Left ventricle myocardium superior (tissue), 1 donor: ENCODE results near the gene DNAL1. TPM values are rescaled to one million over a fixed set of nuclear protein-coding genes. Genes with fewer than 3 reads are reported as not detected.
A peak's percentile ranks its signal among the peaks of the same experiment; 100 is the strongest.

Experiments
- ATAC-seq: fragments of 200-7000 bp; cut with Tn5 transposase; one replicate; pipeline ENCODE4 v1.9.1; 2020; ENCODE audit warnings: mild to moderate bottlenecking, moderate library complexity
- DNase-seq: peaks from one replicate; pipeline ENCODE4 v3.0.0-alpha.2; 2020
- intact Hi-C: fragments of 100-400 bp; cut with micrococcal nuclease; formaldehyde crosslinking; loops from one replicate; pipeline ENCODE4 v1.11.0; 2022
- long read RNA-seq: library from polyadenylated mRNA; unstranded; transcript quantifications from one replicate; pipeline ENCODE4 v2.0.0, GENCODE V29; 2021
- total RNA-seq: library from RNA; stranded (reverse); fragmentation: NEBNext Ultra II Directional; extraction: Animal tissue kit (Norgen Biotek cat#: 25700); gene quantifications from one replicate; pipeline ENCODE4 v1.2.1, GENCODE V29; 2021
- donor health status: DM: no; HTN: yes; CAD: no; lungs with severe emphysema.

Gene DNAL1, protein sequence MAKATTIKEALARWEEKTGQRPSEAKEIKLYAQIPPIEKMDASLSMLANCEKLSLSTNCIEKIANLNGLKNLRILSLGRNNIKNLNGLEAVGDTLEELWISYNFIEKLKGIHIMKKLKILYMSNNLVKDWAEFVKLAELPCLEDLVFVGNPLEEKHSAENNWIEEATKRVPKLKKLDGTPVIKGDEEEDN
- total RNA-seq: 12.0 TPM
- long read RNA-seq, full-length matches to known transcripts: 3 of 4 reads
- long read RNA-seq, partial matches to known transcripts: 0 of 4 reads
- long read RNA-seq, other reads (novel, unspliced or antisense): 1 of 4 reads

DNA sequence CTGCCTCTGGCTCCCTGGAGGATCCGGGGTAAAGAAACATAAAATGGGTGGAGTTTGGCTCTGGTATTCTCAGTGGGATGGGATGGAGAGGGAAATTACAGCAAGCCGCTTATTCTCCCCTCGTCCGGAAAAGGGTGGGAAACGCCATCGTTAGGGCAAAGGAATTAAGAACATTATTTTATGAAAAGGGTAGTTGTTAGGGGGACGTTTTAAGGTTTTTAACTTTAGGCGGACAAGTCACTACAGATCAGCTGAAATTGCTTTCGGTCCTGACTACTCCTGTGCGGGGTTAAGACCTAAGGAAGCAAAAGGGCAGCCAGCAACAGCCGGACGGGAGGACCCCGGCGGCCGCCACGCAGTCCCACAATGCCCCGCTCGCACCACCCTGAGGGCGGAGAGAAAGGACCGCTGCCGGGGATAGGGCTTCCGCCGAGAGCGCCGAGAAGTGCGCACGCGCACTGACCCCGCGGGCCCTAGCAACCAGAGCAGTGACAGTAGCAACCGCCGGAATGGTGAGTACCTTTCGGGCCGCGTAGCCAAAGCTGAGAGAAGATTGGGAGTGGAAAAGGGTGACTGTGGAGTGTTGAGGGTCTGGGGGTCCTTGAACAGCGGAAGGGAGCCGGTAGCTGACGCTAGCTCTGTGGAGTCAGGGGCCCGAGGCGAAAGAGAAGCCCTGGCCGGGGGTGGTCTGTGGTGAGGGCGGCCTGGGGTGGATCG, at the start of gene DNAL1:
Gene DNAL1, plus strand, starts transcription at position 456 of the 717 bp plus-strand sequence. Its CDS starts 54 bp downstream, at position 510.
- intact Hi-C loops: no loop called here
- DNase-seq (peak; percentile 97), ATAC-seq (peak; percentile 100)

DNA sequence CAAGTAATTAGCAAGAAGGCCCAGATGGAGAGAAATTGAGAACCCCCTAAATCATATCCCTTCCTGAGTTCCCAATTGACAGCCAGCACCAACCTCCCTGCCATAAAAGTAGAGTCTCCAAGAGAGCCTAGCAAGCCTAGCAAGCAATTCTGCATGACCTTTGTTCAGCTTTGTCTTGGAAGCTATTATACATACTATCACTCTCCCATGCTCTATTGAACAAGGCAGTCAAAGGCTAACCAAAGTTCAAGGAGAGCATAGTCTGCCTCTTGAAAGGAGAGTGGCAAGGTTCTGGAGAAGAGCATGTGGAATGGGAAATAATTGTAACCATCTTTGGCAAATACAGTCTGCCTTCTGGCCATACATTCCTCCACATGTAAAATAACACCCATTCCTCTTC, 45.3 kb upstream of the DNAL1 start:
- ATAC-seq: no peak

DNA sequence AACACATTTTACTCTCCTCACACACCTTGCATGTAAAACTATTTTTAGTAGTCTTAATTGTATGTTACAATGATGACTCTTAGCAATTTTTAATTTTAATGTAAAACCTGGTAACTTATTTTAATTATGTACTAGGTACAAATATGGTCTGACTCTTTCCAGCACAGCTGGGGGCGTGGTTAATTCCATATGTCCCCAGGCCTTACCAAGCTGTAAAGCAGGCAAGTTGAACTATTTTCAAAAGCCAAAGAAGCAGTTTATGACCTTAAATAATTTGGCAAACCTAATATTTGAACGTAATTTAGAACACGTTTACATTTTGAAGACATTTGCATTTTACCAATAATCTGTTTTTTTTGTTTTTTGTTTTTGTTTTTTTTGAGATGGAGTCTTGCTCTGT, 41.8 kb upstream of the DNAL1 start:
- DNase-seq: no peak
- ATAC-seq: no peak
- intact Hi-C loops: no loop called here

More for the DNA sequence above, 45.3 kb upstream of the DNAL1 start:
- intact Hi-C loops: no loop called here
- no peak for DNase-seq

DNA sequence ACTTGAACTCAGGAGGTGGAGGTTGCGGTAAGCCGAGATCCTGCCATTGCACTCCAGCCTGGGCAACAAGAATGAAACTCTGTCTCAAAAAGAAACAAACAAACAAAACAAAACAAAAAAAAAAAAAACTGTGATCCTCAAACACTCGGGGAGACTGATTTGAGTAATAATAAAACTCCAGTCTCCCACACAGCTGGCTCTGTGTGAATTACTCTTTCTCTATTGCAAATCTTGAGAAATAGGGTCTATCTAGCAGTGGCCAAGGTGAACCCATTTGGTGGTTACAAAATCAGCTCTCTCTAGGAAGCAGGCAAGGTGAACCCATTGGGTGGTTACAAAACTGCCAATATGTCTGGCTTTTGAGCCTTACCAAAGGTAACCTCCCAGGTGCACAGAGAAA, 38.5 kb upstream of the DNAL1 start:
- intact Hi-C loops: no loop called here
- ATAC-seq: no peak
- no peak for DNase-seq

DNA sequence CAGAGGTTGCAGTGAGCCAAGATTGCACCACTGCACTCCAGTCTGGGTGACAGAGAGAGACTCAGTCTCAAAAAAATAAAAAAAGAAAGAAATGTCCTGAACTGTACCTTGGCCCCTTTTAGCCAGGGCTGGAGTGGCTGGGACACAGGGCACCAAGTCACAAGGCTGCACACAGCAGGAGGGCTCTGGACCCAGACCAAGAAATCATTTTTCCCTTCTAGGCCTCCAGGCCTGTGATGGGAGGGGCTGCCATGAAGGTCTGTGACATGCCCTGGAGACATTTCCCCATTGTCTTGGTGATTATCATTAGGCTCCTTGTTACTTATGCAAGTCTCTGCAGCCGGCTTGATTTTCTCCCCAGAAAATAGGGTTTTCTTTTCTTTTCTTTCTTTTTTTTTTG, 37.5 kb upstream of the DNAL1 start:
- ATAC-seq (no peak), DNase-seq (no peak)
- intact Hi-C loops: no loop called here

DNA sequence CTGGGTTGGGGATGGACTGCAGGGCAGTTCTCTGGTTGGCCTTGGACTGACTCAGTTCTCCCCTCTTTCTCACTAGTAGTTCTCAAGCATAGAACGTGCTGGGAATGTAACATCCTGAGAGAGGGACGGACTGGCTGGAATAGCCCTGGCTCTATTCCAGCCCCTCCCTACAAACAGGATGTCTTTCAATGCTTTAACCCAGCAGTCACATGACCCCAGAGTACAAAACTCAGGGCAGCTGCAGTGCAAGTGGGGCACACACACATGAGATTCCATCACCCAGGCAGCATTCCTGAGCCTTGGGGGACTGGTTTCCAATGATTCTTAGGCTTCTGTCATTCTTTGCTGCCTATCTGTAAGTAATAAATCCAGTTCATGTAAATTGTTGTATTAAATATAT, 34.1 kb upstream of the DNAL1 start:
- DNase-seq (no peak), ATAC-seq (no peak)
- intact Hi-C loops: no loop called here

DNA sequence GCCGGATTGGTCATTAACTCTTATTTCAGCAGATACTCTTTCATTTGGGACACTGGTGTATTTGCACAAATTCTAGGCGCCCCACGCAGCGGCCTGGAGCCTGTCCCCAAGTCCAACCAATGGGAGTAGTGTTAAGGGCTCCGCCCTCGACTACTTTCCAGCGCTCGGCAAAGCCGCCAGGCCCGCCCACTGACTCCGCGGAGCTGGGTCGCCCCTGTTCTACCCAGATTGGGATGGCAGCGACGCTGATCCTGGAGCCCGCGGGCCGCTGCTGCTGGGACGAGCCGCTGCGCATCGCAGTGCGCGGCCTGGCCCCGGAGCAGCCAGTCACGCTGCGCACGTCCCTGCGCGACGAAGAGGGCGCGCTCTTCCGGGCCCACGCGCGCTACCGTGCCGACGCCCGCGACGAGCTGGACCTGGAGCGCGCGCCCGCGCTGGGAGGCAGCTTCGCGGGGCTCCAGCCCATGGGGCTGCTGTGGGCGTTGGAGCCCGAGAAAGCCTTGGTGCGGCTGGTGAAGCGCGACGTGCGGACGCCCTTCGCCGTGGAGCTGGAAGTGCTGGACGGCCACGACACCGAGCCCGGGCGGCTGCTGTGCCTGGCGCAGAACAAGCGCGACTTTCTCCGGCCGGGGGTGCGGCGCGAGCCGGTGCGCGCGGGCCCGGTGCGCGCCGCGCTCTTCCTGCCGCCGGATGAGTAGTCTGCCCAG, 32.3 kb upstream of the DNAL1 start, which contains the start of gene ACOT6:
Gene ACOT6, plus strand, starts transcription at position 179 of the 707 bp plus-strand sequence. Its CDS starts 55 bp downstream, at position 234.
- DNase-seq (peak; percentile 84), ATAC-seq (peak; percentile 95)
- intact Hi-C loops: no loop called here

DNA sequence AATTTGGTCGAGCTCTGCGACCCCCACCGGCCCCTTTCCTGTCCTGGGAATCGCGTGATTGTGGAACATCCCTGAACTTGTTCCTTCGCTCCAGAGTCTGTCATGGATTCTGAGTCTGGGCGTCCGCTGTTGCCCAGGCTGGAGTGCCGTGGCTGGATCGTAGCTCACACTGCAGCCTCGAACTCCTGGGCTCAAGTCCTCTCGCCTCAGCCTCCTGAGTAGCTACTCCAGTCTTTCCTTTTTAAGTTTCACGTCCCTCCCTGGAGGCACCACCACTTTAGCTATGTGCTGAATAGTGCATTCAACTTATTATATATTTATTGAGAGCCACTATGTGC, 31.8 kb upstream of the DNAL1 start:
- ATAC-seq: peak; percentile 39

DNA sequence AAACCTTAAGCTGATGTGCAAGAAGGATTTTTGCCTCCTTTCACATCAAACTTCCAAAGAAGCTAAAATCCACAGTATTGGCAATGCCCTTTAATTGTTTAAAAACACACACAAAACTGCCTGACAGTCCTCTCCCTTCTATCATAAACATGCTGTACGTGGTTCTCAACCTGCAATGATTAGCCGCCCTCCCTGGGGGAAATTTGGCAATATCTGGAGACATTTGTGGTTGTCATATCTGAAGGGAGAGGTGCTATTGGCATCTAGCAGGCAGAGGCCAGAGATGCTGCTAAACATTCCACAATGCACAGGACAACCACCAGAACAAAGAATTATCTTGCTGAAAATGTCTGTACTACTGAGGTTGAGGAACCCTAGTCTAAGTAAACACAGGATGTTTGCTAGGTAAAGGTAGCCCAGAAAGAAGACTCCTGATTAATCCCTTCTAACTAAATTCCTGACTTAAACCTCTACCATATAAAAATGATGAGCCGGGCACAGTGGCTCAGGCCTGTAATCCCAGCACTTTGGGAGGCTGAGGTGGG, 31.3 kb upstream of the DNAL1 start:
- intact Hi-C loops: no loop called here
- ATAC-seq: no peak

More for the DNA sequence above, 31.8 kb upstream of the DNAL1 start:
- no peak for DNase-seq
- intact Hi-C loops: no loop called here

DNA sequence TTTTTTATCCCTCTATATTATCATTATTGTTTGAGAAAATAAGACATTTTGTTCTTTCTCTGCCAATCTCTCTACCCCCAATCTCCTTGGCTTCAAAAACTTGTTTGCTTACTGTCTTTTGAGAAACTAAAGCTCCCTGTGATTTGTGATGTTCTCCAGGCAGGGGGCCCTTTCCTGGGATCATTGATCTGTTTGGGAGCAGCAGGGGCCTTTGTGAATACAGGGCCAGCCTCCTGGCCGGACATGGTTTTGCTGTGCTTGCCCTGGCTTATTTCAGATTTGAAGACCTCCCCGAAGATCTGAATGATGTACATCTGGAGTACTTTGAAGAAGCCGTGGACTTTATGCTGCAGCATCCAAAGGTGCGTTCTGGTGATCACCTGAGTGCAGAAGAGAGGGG, 28.0 kb upstream of the DNAL1 start:
- intact Hi-C loops: no loop called here
- ATAC-seq: no peak
- DNase-seq: no peak

More for the DNA sequence above, 31.3 kb upstream of the DNAL1 start:
- DNase-seq: no peak

DNA sequence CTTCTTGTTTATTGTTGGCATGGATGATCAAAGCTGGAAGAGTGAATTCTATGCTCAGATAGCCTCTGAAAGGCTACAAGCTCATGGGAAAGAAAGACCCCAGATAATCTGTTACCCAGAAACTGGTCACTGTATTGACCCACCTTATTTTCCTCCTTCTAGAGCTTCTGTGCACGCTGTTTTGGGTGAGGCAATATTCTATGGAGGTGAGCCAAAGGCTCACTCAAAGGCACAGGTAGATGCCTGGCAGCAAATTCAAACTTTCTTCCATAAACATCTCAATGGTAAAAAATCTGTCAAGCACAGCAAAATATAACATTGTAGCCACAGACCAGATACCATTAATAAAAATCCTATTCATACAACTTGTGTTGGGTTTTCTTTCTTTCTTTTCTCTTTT, 25.3 kb upstream of the DNAL1 start:
- ATAC-seq: no peak
- no peak for DNase-seq
- intact Hi-C loops: no loop called here

DNA sequence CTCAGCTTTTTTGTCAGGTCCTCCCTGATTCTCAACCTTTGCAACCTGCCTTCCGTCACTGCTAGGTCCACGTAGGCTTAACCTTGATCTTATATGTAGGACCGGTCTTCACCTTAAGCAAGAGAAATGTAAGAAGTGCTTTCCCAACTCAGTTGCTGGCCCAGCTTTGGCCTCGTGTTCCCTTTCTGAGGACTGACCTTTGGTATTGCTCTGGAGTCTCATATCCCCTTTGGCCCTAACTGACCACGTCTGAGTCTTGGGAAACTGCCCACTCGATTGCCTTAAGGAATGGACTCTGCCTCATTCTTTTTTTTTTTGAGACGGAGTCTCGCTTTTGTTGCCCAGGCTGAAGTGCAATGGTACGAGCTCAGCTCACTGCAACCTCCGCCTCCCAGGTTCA, 24.5 kb upstream of the DNAL1 start:
- DNase-seq (no peak), ATAC-seq (no peak)
- intact Hi-C loops: no loop called here

DNA sequence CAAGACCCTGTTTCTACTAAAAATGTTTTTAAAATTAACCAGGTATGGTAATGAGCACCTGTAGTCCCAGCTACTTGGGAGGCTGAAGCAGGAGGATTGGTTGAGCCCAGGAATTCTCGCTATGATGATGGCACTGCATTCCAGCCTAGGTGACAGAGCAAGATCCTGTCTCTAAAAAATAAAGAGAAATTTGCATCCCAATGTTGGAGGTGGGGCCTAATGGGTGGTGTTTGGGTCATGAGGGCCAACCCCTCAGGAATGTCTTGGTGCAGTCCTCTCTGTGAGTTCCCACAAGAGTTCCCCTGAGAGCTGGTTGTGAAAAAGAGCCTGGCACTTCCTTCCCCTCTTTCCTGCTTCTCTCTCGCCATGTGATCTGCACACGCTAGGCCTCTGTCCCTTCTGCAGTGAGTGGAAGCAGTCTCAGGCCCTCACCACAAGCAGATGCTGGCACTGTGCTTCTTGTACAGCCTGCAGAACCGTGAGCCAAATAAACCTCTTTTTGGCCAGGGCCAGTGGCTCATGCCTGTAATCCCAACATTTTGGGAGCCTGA, 21.2 kb upstream of the DNAL1 start:
- intact Hi-C loops: no loop called here
- ATAC-seq (no peak), DNase-seq (no peak)

DNA sequence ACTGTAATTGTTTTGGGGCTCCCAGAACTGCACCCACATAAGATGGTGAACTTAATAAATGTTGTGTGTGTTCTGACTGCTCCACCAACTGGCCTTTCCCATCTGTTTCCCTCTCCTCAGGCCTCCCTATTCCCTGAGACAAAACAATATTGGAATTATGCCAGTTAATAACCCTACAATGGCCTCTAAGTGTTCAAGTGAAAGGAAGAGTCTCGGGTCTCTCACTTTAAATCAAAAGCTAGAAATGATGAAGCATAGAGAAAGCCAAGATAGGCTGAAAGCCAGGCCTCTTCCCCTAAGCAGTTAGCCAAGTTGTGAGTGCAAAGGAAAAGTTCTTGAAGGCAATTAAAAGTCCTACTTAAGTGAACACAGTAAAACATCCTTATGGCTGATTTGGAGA, 19.1 kb upstream of the DNAL1 start:
- DNase-seq: no peak
- intact Hi-C loops: no loop called here
- ATAC-seq: no peak

DNA sequence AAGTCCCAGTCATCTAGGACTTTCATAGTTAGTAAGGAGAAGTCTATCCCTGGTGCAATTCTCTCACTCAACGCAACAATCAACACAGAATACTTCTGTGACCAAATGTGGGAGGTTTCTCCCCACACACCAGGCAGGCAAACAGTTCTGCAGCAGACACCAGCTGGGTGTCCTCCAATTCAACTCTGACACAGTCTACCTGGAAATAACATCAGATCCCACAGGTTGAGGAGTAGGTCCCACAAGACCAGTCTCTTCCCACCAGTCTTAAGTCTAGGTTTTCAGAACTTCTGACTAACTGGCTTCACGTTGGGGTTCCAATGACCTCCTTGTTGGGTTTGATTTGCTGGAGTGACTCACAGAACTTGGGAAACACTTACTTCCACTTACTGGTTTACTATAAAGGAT, 17.6 kb upstream of the DNAL1 start:
- DNase-seq: no peak
- no peak for ATAC-seq
- intact Hi-C loops: no loop called here

DNA sequence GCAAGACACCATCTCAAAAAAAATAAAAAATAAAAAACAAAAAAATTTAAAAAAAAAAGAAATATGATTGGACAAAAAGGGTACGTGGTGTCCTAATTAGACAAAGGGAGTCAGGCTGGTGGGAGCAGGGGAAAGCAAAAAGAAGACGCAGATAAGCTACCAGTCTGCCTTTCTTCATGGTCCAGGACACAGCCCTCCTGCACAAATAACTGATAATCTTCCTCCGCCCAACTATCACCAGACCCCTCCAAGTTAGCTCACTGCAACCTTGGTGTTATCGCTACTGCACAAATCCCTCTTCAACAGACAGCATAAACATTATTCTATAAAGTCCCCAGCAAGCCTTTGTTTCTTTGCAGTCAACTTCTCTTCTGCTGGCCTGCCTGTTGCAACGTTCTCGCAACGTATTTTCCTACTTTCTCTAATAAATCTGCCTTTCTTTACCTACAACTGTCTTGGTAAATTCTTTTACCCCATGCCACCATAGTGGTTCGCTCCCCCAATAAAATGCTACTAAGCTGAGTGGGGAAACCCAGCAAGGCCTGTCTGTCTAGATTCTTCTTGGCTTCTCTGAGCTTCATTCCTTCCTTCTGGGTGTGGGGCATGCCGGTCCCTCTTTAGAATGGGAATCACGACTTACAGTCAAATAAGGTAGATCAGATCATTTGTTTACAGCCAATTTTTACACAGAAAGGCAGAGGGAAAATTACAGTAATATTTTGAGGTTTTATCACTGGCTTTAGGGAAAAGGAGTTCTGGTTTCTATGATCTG, 14.6 kb upstream of the DNAL1 start:
- DNase-seq (no peak), ATAC-seq (no peak)
- intact Hi-C loops: no loop called here

DNA sequence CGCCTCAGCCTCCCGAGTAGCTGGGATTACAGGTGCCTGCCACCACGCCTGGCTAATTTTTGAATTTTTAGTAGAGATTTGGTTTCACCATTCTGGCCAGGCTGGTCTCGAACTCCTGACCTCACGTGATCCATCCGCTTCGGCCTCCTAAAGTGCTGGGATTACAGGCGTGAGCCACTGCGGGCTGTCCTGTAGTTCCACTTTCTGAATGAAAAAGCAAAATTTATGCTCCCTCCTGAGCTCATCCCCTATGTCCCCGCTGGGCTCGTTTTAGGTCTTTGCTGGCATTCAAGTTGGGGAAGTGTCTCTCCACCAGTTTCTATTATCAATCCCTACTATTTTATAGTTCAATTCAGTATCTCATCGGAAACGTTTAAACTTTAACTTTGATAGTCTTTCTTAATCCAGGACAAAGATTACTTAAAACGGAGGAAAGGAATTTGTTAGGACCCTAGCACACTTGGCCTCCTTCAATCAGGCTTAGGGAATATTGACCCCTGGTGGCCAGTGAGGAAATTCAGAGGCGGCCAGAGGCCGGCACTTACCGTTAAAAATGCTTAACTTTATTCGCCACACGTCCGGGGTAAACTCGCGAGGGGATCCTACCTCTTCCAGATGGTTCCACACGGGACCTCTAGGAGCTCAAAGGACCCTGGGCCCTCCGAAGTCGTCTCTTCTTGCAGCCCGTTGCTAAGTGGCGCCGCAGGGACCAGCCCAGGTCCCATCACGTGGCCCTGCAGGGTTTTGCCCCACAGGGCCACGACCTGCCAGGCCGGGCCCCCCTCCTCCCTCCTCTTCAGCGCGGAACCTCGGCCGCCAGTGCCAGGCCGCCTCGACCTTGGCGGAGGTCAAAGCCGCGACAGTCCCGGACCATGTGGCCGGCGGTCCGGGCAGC, 11.4 kb upstream of the DNAL1 start:
- intact Hi-C loops: no loop called here
- DNase-seq (peak; percentile 72), ATAC-seq (peak; percentile 91)
